Hindlimb muscle (tissue), 1 donor: ENCODE data around the gene ZNF397. TPM values are rescaled to one million over a fixed set of nuclear protein-coding genes. Genes with fewer than 3 reads are reported as not detected.
"Not testable (repeated sequence)": the region's sequence is repeated elsewhere in the genome, so short reads cannot be mapped to it uniquely, and the experiment has no call there.

ENCODE experiments used
- DNase-seq: peaks from one replicate; pipeline ENCODE4 v3.0.0-alpha.2; 2013
- polyA plus RNA-seq: library from polyadenylated mRNA; unstranded; fragments of 120-200 nt; gene quantifications from one replicate; pipeline ENCODE4 v1.2.1, GENCODE V29; 2013; ENCODE audit not compliant: insufficient read length

ZNF397 gene
- polyA plus RNA-seq: 30.9 TPM

- peak; percentile 99 for DNase-seq
Observed at GRCh38 chr18:35240664-35241447, at the start of gene ZNF397. ZNF397 (plus strand) TSS chr18:35241034; CDS start chr18:35242471, 1,437 bp downstream.

- no peak for DNase-seq
Observed at GRCh38 chr18:35191698-35192025, 49.2 kb upstream of the ZNF397 start.

- no peak for DNase-seq
Observed at GRCh38 chr18:35192415-35192814, 48.4 kb upstream of the ZNF397 start.

GRCh38 chr18:35193316-35193715 is 47.5 kb upstream of the ZNF397 start:
- no peak for DNase-seq

- DNase-seq: no peak
Observed at GRCh38 chr18:35197296-35197695, 43.5 kb upstream of the ZNF397 start.

DNA sequence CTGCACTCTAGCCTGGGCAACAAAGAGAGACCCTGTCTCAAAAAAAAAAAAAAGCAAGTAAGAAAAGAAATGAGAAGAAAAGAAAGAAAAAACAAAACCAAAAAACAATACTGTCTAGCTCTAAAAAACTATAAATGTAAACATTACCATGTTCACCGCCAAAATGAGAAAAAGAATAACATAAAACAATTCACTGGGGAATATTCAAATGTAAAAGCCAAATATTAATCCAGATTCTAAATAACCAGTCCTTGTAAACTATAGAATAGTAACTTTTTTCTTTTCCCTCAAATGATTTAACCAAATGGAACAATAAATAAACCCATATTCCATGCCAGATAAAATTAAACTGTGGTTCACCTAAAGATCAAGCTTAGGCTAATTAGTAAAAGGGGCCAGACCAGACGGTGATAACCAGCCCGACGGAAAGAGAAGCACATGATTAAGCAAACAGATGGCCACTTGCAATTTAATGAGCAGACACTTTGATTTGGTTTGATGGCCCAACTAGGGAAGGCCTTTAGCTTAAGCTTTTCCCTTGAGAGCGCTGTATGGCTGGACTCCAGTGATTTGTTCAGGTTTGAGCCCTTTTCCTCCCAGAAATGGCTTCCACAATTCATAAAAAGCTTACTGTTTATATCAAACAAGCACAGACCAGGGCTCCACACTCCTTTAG is 39.4 kb upstream of the ZNF397 start:
- no peak for DNase-seq

DNA sequence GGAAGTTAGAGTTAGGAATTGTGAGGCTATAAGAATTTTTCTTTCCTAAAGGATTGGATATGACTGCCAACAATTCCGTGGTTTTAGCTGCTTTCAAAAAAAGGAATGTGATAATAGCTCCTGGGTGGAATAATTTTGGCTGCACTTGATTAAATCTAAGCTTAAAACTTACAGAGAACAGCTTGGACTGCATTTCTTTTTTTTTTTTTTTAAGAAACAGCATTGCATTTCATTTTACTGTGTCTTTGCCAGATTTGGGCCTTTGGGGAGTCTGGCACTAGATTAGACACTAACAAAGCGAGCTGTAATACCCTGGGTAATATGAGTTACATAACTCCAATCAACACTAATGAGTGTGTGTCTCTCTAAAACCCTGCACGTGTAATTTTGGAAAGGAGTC is 37.8 kb upstream of the ZNF397 start:
- DNase-seq: peak; percentile 54

- DNase-seq: no peak
Observed at GRCh38 chr18:35205199-35205712, 35.6 kb upstream of the ZNF397 start.

DNA sequence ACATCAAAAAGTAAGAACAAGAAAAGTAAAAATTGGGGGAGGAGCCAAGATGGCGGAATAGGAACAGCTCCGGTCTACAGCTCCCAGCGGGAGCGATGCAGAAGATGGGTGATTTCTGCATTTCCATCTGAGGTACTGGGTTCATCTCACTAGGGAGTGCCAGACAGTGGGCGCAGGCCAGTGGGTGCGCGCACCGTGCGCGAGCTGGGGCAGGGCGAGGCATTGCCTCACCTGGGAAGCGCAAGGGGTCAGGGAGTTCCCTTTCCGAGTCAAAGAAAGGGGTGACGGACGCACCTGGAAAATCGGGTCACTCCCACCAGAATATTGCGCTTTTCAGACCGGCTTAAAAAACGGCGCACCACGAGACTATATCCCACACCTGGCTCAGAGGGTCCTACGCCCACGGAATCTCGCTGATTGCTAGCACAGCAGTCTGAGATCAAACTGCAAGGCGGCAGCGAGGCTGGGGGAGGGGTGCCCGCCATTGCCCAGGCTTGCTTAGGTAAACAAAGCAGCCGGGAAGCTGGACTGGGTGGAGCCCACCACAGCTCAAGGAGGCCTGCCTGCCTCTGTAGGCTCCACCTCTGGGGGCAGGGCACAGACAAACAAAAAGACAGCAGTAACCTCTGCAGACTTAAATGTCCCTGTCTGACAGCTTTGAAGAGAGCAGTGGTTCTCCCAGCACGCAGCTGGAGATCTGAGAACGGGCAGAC is 34.9 kb upstream of the ZNF397 start:
- not testable (repeated sequence) for DNase-seq

DNA sequence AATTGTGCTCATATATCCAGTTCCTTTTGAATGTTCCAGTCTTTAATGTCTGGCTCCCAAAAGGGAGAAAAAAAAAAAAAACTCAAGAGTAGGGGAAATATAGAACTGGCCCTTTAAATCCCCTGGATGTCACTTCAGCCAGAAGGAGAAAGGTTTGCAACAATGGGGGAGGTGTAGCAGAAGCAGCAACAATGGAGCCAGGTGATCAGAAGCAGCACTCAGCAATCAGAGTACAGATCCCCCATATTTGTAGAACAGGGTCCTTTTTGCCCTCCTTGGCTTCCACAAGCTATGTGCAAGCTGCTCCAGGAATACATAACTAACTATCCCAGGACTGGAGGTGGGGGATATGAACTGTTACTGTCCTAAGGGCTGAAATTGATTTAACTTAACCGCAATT is 25.8 kb upstream of the ZNF397 start:
- DNase-seq: no peak

GRCh38 chr18:35216611-35217010 is 24.2 kb upstream of the ZNF397 start:
- DNase-seq: not testable (repeated sequence)

GRCh38 chr18:35219331-35219730 is 21.5 kb upstream of the ZNF397 start:
- not testable (repeated sequence) for DNase-seq

- no peak for DNase-seq
Observed at GRCh38 chr18:35220424-35220823, 20.4 kb upstream of the ZNF397 start.

- DNase-seq: no peak
Observed at GRCh38 chr18:35223797-35224196, 17.0 kb upstream of the ZNF397 start.

DNA sequence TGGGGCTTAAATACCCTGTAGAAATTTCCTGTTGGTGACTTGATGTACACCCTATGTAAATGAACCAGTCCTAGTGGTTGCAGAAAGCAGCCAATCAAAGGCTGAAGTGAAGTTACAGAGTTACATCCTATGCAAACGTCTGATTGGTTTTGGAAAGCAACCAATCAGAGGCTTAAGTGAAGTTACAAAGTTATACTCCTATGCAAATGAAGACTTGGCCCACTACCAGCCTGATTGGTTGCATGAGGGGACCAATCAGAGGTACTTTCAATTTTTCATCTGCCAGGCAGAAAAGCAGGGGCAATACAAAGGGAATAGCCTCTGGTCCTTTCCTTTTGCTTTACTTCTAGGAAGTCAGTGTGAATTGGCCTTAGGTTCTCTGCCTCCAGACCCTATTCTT is 13.6 kb upstream of the ZNF397 start:
- no peak for DNase-seq

DNA sequence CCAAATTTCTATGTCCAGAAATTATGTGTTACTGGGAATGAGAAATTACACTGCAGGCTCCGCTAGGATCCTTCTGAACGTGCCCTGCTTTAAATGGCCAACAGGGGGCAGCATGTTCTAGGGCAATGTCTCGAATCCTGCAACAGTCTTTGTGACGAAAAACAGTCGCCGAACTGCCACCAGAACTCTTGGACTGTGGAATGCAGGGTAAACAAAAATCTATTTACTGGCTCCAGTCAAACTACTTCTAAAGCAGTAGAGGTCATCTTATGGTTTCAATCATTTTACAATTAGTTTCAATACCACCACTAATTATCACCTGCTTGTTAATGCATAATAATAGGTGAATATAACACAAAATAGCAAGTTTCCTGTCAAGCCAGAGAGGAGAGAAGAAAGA is 9.8 kb upstream of the ZNF397 start:
- peak; percentile 63 for DNase-seq

- no peak for DNase-seq
Observed at GRCh38 chr18:35236571-35237363, 4.1 kb upstream of the ZNF397 start.

- DNase-seq: no peak
Observed at GRCh38 chr18:35239314-35239713, 1.5 kb upstream of the ZNF397 start.

DNA sequence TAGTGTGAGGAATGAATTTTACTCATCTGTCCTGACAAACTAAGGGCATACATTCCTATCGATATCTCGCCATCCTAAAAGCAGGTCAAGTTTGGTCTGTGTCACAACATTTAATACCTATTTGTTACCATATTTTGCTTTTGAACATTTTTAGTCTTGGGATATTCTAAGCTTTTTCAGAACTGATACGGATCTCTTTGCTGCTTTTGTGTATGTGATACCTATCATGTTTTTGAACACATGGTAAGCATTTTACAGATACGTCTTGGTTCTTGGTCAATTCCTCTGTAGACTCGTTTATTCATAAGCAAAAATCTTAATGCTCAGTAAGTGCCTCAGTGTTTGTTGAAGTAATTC is 592 bp downstream of the ZNF397 start:
- no peak for DNase-seq

DNA sequence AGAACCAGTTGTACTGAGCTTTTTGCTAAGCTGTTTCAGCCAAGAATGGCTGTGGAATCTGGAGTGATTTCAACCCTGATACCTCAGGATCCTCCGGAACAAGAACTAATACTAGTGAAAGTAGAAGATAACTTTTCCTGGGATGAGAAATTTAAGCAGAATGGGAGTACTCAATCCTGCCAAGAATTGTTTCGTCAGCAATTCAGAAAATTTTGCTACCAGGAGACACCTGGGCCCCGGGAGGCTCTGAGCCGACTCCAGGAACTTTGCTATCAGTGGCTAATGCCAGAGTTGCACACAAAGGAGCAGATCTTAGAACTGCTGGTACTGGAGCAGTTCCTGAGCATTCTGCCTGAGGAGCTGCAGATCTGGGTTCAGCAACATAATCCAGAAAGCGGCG is 1.6 kb downstream of the ZNF397 start:
- DNase-seq: no peak

DNA sequence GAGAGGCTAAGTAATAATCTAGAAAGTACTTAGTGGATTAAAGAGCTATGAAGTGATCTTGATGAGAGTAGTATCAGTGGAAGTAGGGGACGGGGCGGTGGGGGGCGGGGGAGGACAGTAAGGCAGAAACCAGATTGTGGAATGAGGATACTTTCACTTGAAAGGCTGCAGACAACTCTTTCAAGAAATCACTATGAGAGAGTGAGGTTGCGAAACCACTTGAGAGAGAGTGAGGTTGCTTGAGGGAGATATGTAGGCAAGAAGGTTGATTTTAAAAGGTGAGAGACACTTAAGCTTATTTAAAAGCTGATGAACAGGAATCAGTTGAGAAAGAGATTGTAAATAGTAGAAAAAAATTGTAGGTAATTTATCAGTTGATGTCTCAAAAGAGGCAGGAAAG is 3.8 kb downstream of the ZNF397 start:
- DNase-seq: no peak

GRCh38 chr18:35245719-35246317 is 5.0 kb downstream of the ZNF397 start:
- no peak for DNase-seq
